Activated T-helper 2 cell treated with anti-CD3 and anti-CD28 coated beads, Interferon-gamma antibody, Interleukin-2, Interleukin-4, amounts not matched to agents 10 μg/mL and 5 μg/mL and 100 μg/mL, durations not matched to agents 14 hours and 24 hours and 36 hours (primary cell): ENCODE results near the gene TBC1D9B. TPM values are rescaled to one million over a fixed set of nuclear protein-coding genes. Genes with fewer than 3 reads are reported as not detected.

Source experiments
- DNase-seq: peaks from one replicate; pipeline ENCODE4 v3.0.0; 2021; ENCODE audit warnings: low spot score
- H3K27ac Mint-ChIP-seq: one replicate; pipeline ENCODE4 v1.8.0; 2021; ENCODE audit warnings: mixed read lengths
- H3K27me3 Mint-ChIP-seq: one replicate; pipeline ENCODE4 v1.8.0; 2021; ENCODE audit warnings: low read depth, mixed read lengths
- H3K36me3 Mint-ChIP-seq: one replicate; pipeline ENCODE4 v1.8.0; 2021; ENCODE audit warnings: low read depth, mixed read lengths
- H3K4me1 Mint-ChIP-seq: one replicate; pipeline ENCODE4 v1.8.0; 2021; ENCODE audit warnings: low read depth, mixed read lengths
- H3K4me3 Mint-ChIP-seq: one replicate; pipeline ENCODE4 v1.8.0; 2021; ENCODE audit warnings: low read depth, mild to moderate bottlenecking, moderate library complexity, mixed read lengths
- H3K9me3 Mint-ChIP-seq: one replicate; pipeline ENCODE4 v1.8.0; 2021; ENCODE audit warnings: mixed read lengths
- intact Hi-C: fragments of 100-400 bp; cut with micrococcal nuclease; formaldehyde crosslinking; loops from one replicate; pipeline ENCODE4 v1.15.1; 2023
- total RNA-seq: library from RNA; stranded (reverse); gene quantifications from 2 replicates; pipeline ENCODE4 v1.2.3, GENCODE V29; 2022

The TBC1D9B gene
- total RNA-seq, 1 donor from 2014 or later = 125 TPM

- DNase-seq = no peak
- Mint-ChIP-seq H3K4me1 (peaks cover 10% of the 10 kb centered on the region), H3K4me3 (no peak overlapping the region), H3K27ac (no peak overlapping the region), H3K36me3 (peaks cover 40% of the 10 kb centered on the region), H3K27me3 (no peaks in the 10 kb centered on the region), H3K9me3 (no peaks in the 10 kb centered on the region)
- intact Hi-C loops = loop anchor here (5.0 to 10.0 kb wide), 3 partner anchors 170 to 230 kb away; partner anchors contain the start of gene RNF130
Observed at GRCh38 chr5:179904463-179905160, 3.1 kb downstream of the TBC1D9B start.

- intact Hi-C loops = loop anchor here (10.0 kb wide), 2 partner anchors 172 to 228 kb away; partner anchors contain the start of gene RNF130
- peaks cover 8% of the 10 kb centered on the region for H3K4me1 Mint-ChIP-seq
- H3K4me3 Mint-ChIP-seq = no peak overlapping the region
- DNase-seq = no peak
- H3K27ac Mint-ChIP-seq = no peak overlapping the region
- peaks cover 52% of the 10 kb centered on the region for H3K36me3 Mint-ChIP-seq
- H3K27me3 Mint-ChIP-seq = no peaks in the 10 kb centered on the region
- H3K9me3 Mint-ChIP-seq = no peaks in the 10 kb centered on the region
Observed at GRCh38 chr5:179902763-179903158, 4.9 kb downstream of the TBC1D9B start.

- intact Hi-C loops = loop anchor here (10.0 kb wide), 2 partner anchors 173 to 227 kb away; partner anchors contain the start of gene RNF130
- no peak overlapping the region for H3K27ac Mint-ChIP-seq
Observed at GRCh38 chr5:179901915-179902762, 5.6 kb downstream of the TBC1D9B start.

DNA sequence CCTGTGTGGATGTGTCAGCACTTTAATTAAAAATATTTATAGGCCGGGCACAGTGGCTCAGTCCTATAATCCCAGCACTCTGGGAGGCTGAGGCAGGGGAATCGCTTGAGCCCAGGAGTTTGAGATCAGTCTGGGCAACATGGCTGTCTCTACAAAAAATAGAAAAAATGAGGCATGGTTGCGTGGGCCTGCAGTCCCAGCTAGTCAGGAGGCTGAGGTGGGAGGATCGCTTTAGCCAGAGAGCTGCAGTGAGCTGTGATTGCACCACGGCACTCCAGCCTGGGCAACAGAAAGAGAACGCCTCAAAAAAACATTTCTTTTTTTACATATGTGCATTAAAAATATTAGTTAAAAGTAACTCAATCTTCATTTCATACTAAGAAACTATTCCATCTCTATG lies 6.2 kb downstream of the TBC1D9B start:
- Mint-ChIP-seq H3K36me3 (peaks cover 56% of the 10 kb centered on the region), H3K27me3 (no peaks in the 10 kb centered on the region)
- intact Hi-C loops = loop anchor here (10.0 kb wide), 2 partner anchors 173 to 227 kb away; partner anchors contain the start of gene RNF130

More at GRCh38 chr5:179901915-179902762, 5.6 kb downstream of the TBC1D9B start:
- no peaks in the 10 kb centered on the region for H3K9me3 Mint-ChIP-seq
- H3K36me3 Mint-ChIP-seq = peaks cover 56% of the 10 kb centered on the region
- no peaks in the 10 kb centered on the region for H3K27me3 Mint-ChIP-seq
- H3K4me1 Mint-ChIP-seq = peaks cover 8% of the 10 kb centered on the region
- no peak overlapping the region for H3K4me3 Mint-ChIP-seq
- DNase-seq = no peak

DNA sequence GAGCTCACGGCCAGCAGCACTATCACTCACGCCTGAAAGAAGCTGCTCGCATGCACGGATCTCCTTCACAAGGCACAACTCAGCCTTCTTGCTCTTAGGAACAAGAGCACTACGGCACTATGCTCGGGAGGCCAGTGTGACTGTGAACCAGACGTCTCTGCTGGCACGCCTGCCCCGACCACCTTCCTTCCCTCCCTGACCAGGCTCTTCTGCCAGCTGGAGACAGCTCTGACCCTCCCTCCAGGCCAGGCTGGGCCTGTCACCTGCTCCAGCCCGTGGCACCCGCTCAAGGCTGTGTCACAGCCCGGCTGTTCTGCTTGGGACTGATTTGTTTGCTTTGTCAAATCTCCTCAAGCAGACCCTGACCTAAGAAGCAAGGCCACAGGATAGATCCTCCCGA lies 7.0 kb downstream of the TBC1D9B start:
- Mint-ChIP-seq H3K27me3 (no peaks in the 10 kb centered on the region), H3K9me3 (no peaks in the 10 kb centered on the region), H3K4me3 (no peak overlapping the region), H3K27ac (no peak overlapping the region), H3K4me1 (peaks cover 3% of the 10 kb centered on the region), H3K36me3 (peaks cover 56% of the 10 kb centered on the region)
- intact Hi-C loops = loop anchor here (10.0 kb wide), 2 partner anchors 174 to 226 kb away; partner anchors contain the start of gene RNF130
- no peak for DNase-seq

More for the DNA sequence above, 6.2 kb downstream of the TBC1D9B start:
- DNase-seq = no peak
- no peak overlapping the region for H3K27ac Mint-ChIP-seq
- no peaks in the 10 kb centered on the region for H3K9me3 Mint-ChIP-seq
- no peak overlapping the region for H3K4me3 Mint-ChIP-seq
- H3K4me1 Mint-ChIP-seq = peaks cover 7% of the 10 kb centered on the region

- intact Hi-C loops = loop anchor here (10.0 kb wide), 2 partner anchors 175 to 225 kb away; partner anchors contain the start of gene RNF130
- Mint-ChIP-seq H3K36me3 (peaks cover 55% of the 10 kb centered on the region), H3K4me1 (peaks cover 1% of the 10 kb centered on the region), H3K27ac (no peak overlapping the region), H3K4me3 (no peak overlapping the region), H3K9me3 (no peaks in the 10 kb centered on the region), H3K27me3 (no peaks in the 10 kb centered on the region)
- no peak for DNase-seq
Observed at GRCh38 chr5:179900206-179900605, 7.5 kb downstream of the TBC1D9B start.

- Mint-ChIP-seq H3K4me1 (no peaks in the 10 kb centered on the region), H3K27ac (no peak overlapping the region), H3K4me3 (no peak overlapping the region), H3K36me3 (peaks cover 53% of the 10 kb centered on the region), H3K9me3 (no peaks in the 10 kb centered on the region), H3K27me3 (no peaks in the 10 kb centered on the region)
- intact Hi-C loops = no loop called here
- DNase-seq = no peak
Observed at GRCh38 chr5:179895861-179896260, 11.8 kb downstream of the TBC1D9B start.

DNA sequence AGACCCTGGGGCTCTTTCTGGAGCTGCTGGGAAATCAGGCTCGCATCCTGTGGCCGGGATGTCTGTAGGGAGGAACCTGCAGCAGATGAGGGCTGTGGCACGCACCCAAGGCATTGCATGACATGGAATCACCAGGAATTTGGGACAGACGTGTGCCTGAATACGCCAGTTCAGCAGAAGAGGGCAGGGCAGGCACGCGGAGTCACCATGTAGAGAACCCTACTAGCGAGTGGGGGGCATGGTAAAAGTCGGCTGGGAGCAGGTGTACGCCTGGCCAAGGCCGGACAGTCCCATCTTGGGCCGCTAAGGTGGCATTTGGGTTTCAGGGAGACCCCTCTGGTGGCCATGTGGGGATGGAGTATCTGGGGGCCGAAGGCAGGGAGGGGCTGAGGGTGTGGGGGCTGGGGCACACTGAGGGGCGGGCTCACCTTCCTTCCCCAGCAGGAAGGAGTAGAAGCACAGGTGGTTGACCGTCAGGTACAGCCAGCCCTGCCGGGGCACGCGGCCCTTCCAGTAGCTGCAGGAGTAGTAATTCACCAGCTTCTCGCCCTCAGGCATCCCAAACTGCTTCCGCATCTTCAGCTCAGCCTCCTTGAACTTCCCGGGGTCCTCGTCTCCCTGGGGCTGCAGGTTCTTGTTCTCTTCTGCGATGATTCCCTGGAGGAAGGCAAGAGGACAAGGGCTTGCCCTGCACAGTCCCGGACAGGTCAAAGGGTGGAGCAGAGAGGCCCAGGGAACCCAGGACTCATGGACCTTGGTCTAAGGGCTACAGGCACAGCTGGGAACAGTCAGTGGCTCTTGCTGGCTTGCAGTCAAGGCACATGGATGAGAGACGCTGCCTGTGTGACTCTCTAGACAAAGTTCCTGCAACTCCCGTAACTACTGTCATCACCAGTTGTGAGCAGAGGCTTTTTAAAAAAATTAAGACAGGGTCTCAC lies 13.5 kb downstream of the TBC1D9B start:
- no peak for DNase-seq
- H3K4me1 Mint-ChIP-seq = no peaks in the 10 kb centered on the region
- no peaks in the 10 kb centered on the region for H3K9me3 Mint-ChIP-seq
- intact Hi-C loops = no loop called here
- no peak overlapping the region for H3K27ac Mint-ChIP-seq
- H3K27me3 Mint-ChIP-seq = no peaks in the 10 kb centered on the region
- H3K4me3 Mint-ChIP-seq = no peak overlapping the region
- peaks cover 46% of the 10 kb centered on the region for H3K36me3 Mint-ChIP-seq

DNA sequence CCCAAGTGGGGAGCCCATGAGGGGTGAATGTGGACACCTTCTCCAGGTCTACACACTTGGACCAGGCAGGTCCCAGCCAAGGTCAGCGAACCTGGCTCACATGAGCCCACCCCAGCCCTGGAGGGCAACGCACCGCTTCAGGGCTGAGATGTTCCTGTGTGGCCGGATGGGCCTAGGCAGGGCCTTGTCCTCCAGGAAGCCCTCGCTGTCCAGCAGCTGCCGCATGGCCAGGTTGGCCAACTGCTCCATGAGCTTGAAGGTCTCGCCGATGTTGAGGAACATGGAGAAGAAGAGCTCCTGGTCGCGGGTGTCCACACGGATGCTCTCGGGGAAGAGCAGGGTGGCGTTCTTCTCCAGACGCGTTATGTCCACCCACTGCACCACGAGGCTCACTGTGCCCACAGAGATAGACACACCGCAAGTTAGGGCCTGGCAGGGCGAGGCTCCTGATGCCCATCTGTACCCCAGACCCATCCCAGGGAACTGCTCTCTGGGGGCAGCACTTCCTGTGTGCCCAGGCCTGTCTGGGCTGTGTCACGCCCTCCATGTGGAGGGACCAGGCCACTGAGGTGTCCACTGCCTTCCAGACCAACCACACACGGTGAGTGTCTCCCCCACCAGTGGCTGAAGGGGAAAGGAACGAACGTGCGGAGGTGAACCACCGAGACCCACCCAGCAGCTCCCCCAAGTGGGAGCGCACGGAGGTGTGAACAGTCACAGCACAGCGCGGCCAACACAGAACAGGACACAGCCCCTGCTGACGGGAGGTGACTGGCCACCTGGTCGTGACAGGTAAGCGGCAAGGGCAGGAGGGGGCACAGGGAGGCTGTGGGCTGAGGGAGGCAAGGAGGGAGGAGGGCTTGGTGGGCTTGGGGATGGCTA lies 14.4 kb downstream of the TBC1D9B start:
- H3K36me3 Mint-ChIP-seq = peaks cover 49% of the 10 kb centered on the region
- H3K27ac Mint-ChIP-seq = no peak overlapping the region
- intact Hi-C loops = no loop called here
- no peak for DNase-seq
- no peaks in the 10 kb centered on the region for H3K4me1 Mint-ChIP-seq
- H3K4me3 Mint-ChIP-seq = no peak overlapping the region
- H3K9me3 Mint-ChIP-seq = no peaks in the 10 kb centered on the region
- H3K27me3 Mint-ChIP-seq = no peaks in the 10 kb centered on the region

GRCh38 chr5:179892255-179892654 lies 15.4 kb downstream of the TBC1D9B start:
- Mint-ChIP-seq H3K27ac (no peak overlapping the region), H3K9me3 (no peaks in the 10 kb centered on the region), H3K4me1 (no peaks in the 10 kb centered on the region), H3K27me3 (no peaks in the 10 kb centered on the region), H3K36me3 (peaks cover 53% of the 10 kb centered on the region), H3K4me3 (no peak overlapping the region)
- intact Hi-C loops = no loop called here
- DNase-seq = no peak

DNA sequence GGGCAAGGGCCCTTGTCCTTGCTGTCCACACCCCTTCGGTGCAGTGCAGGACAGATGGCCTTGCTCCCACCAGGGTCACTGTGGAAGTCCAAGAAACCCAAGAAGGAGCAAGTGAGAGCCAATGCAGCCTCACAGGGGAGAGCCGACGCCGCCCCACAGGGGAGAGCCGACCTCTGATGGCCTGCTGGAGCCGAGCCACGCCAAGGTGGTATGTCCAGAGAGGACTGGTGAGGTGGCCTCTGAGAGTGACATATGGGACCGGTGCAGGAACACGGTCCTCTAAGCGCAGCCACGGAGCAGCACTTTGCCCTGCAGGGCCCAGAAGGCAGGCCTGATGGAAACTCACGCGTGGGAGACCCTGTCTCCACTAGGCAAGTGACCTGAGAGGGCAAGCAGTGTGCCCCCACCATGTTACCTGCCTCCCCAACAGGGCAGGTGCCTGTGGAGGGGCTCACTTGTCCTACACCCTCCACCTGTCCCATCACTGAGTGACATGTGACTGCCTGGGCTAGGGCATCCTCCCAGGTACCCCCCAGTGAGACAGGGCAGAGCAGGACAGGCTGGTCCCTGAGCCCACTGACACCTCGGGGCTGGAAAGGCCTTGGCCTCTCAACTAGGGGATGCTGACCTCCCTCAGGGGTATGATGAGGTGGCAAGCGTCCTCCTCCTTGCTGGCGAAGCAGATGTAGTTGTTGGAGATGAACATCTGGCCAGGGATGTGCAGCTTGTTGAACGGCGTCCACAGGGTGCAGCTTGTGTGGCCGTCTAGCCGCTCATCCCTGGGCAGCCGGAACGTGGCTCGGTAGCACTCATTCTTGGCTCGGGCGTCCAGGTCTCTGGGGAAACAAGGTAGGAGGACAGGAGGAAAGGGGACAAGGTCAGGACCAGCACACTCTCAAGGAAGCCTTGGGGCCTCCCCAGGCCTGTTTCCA lies 16.7 kb downstream of the TBC1D9B start:
- DNase-seq = no peak
- no peaks in the 10 kb centered on the region for H3K27me3 Mint-ChIP-seq
- no peak overlapping the region for H3K4me3 Mint-ChIP-seq
- intact Hi-C loops = no loop called here
- H3K9me3 Mint-ChIP-seq = peaks cover under 1% of the 10 kb centered on the region
- H3K36me3 Mint-ChIP-seq = peaks cover 64% of the 10 kb centered on the region
- H3K27ac Mint-ChIP-seq = no peak overlapping the region
- H3K4me1 Mint-ChIP-seq = no peaks in the 10 kb centered on the region
